ENCODE results near the gene ALPG.

DNA sequence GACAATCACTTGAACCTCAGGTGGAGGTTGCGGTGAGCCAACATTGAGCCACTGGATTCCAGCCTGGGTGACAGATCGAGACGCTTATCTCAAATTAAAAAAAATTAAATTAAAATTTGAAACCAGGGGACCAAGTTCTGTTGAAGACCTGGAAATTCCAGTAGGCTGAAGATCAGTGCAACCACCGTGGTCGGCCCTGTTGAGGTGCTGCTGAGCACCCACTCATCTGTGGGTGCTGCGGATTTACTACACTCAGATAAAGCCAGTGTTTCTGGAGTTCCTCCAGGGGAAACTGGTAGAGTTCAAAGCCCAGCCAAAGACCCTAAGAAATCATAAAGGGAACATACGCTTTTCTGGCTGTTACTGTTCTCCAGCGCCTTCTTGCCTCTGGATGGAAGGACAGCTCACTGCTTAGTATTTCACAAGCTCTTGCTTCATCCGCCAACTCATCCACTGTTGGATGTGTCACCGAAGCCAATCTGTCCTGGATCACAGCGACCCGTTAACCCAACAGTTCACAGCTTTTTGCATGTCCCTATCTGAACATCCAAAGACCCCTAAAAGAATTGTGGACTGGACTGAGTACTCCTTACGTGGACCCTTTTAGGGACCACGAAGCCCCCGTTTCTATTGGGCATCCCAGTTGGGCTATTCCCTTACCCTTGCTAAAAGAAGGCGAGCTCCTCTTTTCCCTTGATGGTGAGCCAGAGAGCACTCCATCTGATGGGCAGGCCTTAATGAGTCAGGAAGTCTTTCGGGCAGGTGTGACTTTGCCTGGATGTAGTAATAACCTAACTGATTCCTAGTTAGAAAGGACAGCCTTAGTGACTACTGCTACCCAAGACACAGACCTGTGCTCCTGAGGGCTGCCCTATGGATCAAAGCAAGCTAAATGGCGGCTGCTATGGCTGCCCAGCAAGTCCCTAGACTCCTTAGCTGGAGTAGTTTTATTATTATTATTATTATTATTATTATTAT, 34.1 kb upstream of the ALPG start:
- no peak for TF ChIP-seq EZH2phosphoT487 (IDR thresholded peaks at IDR 0.05)
- TF ChIP-seq, protein P1, sequence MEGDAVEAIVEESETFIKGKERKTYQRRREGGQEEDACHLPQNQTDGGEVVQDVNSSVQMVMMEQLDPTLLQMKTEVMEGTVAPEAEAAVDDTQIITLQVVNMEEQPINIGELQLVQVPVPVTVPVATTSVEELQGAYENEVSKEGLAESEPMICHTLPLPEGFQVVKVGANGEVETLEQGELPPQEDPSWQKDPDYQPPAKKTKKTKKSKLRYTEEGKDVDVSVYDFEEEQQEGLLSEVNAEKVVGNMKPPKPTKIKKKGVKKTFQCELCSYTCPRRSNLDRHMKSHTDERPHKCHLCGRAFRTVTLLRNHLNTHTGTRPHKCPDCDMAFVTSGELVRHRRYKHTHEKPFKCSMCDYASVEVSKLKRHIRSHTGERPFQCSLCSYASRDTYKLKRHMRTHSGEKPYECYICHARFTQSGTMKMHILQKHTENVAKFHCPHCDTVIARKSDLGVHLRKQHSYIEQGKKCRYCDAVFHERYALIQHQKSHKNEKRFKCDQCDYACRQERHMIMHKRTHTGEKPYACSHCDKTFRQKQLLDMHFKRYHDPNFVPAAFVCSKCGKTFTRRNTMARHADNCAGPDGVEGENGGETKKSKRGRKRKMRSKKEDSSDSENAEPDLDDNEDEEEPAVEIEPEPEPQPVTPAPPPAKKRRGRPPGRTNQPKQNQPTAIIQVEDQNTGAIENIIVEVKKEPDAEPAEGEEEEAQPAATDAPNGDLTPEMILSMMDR (IDR thresholded peaks at IDR 0.05): no peak
